ENCODE results near the gene PRDM16. TPM values are rescaled to one million over a fixed set of nuclear protein-coding genes. Genes with fewer than 3 reads are reported as not detected.
A peak's percentile ranks its signal among the peaks of the same experiment; 100 is the strongest.

The PRDM16 gene
- total RNA-seq, 4 donors from 2014 or later = 5.9 to 41.7 (median 11.2) TPM

DNA sequence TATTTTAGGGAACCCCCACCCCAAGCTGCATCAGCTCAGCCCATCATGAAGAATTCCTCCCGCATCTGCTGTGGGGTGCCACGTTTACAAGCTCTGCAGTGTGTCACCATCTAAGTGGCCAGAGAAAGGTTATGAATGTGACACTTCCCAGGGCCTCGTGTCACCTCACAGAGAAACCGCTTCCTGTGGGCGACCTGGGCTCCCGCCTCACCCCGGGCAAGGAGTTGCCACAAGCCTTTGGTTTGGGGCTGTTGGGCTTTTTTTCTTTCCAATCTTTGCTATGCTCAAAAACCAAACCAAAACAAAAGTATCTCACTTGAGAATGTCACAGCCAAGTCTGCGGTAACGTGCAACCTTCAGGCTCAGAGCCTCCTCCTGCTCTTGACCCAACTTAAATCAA, 303.3 kb downstream of the PRDM16 start:
- H3K27ac ChIP-seq = peak overlapping the region in 1 of 4 donors; percentile 5
- 80 to 82% methylated on average over 8 to 9 of the region's 9 CpGs for WGBS, 2 donors
- no peaks in the 10 kb centered on the region for H3K27me3 ChIP-seq
- TF ChIP-seq, protein P1, sequence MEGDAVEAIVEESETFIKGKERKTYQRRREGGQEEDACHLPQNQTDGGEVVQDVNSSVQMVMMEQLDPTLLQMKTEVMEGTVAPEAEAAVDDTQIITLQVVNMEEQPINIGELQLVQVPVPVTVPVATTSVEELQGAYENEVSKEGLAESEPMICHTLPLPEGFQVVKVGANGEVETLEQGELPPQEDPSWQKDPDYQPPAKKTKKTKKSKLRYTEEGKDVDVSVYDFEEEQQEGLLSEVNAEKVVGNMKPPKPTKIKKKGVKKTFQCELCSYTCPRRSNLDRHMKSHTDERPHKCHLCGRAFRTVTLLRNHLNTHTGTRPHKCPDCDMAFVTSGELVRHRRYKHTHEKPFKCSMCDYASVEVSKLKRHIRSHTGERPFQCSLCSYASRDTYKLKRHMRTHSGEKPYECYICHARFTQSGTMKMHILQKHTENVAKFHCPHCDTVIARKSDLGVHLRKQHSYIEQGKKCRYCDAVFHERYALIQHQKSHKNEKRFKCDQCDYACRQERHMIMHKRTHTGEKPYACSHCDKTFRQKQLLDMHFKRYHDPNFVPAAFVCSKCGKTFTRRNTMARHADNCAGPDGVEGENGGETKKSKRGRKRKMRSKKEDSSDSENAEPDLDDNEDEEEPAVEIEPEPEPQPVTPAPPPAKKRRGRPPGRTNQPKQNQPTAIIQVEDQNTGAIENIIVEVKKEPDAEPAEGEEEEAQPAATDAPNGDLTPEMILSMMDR (IDR thresholded peaks at IDR 0.05) = no peak
- TF ChIP-seq EP300 (IDR thresholded peaks at IDR 0.05) (no peak), POLR2A (IDR thresholded peaks at IDR 0.05) (no peak)
- no peak overlapping the region for H3K4me3 ChIP-seq
- H3K4me1 ChIP-seq = peaks cover 0 to 41% (median 5%) of the 10 kb centered on the region in 4 donors
- H3K36me3 ChIP-seq = no peaks in the 10 kb centered on the region
- H3K9me3 ChIP-seq = no peaks in the 10 kb centered on the region
- DNase-seq (ENCODE audit: low spot score in 2 of 2) = no peak

DNA sequence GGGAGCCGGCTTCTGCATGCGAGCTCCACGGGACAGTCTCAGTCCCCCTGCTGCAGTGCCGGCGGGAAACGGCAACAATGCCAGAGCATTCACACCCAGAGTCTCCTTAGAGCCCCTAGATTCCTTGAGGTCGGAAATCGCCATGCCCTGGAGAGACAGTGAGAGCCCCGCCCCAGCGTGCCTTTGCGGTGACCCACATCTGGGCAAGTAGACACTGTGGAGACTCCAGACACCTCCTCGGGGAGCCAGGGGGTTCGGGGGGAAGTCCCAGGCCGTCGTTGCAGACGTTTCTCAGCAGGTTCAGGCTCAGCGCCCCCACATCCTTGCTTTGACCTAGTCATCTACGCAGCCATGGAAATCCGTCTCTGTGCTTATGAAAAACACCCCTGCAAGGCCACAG, 304.2 kb downstream of the PRDM16 start:
- H3K27me3 ChIP-seq = no peaks in the 10 kb centered on the region
- H3K4me1 ChIP-seq = peaks cover 0 to 32% (median 3%) of the 10 kb centered on the region in 4 donors
- H3K27ac ChIP-seq = peak overlapping the region in 1 of 4 donors; percentile 43
- DNase-seq (ENCODE audit: low spot score in 2 of 2) = no peak
- TF ChIP-seq, protein P1 (IDR thresholded peaks at IDR 0.05) = no peak
- no peak for TF ChIP-seq POLR2A (IDR thresholded peaks at IDR 0.05)
- TF ChIP-seq EP300 (IDR thresholded peaks at IDR 0.05) = no peak
- WGBS, 2 donors = 64 to 83% methylated on average over 14 to 18 of the region's 19 CpGs
- no peaks in the 10 kb centered on the region for H3K9me3 ChIP-seq
- no peak overlapping the region for H3K4me3 ChIP-seq
- H3K36me3 ChIP-seq = no peaks in the 10 kb centered on the region

DNA sequence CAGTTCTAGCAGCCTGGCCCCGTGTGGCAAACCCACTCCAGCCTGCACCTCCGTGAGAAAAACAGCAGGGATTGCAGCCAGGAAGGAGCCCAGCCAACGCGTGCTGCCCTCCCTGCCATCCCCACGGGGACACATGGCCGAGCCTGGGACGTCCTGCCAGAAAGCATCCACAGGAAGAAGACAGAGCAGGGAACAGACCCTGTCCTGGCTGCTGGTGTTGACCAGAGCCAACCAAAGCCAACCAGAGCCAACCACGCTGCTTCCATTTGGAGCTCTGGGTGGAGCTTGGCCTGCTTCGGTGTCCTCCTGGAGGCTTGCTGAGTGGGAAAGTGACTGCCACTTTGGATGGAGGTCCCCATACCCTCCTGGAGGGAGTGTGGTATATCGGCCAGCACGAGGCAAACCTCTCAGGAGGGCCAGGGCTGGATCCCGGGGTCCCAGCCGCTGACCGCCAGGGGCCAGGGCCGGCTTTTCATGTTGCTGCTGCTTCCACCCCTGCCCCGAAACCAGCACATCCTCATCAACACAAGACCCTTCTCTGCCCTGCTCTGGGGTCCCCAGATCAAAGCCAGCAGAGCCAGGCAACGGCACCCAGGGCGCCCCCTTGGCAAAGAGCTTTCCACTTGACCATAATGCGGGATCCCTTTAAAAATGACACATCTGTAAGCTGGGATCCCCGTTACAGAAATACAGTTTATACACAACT, 304.9 kb downstream of the PRDM16 start:
- whole genome bisulfite sequencing, 2 donors = 76 to 85% methylated on average over 16 to 18 of the region's 20 CpGs
- Histone ChIP-seq H3K4me1 (peaks cover 0 to 26% (median under 1%) of the 10 kb centered on the region in 4 donors), H3K27me3 (no peaks in the 10 kb centered on the region), H3K4me3 (no peak overlapping the region), H3K36me3 (no peaks in the 10 kb centered on the region), H3K9me3 (no peaks in the 10 kb centered on the region), H3K27ac (no peak overlapping the region)
- TF ChIP-seq EP300 (IDR thresholded peaks at IDR 0.05) (no peak), POLR2A (IDR thresholded peaks at IDR 0.05) (no peak)
- TF ChIP-seq, protein P1 (IDR thresholded peaks at IDR 0.05) = no peak
- DNase-seq (ENCODE audit: low spot score in 2 of 2) = no peak

DNA sequence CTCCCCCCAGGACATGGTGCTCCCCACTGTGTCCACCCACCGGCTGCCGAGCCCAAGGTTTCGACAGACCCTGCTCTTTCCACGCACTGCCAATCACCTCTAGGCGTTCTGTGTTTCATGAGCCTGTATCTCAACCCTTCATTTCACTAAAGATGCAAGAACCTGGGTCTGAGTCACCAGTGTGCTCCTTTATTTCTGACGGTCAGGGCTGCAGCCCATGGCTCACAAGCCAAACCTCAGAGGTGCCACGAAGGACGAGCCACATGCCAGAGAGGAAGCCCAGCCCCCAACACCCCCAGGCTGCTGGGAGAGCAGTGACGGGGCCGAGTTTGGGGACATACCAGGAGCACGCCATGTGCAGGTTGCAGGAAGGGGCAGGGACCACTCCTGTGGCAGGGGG, 306.2 kb downstream of the PRDM16 start:
- DNase-seq (ENCODE audit: low spot score in 2 of 2) = no peak
- Histone ChIP-seq H3K27me3 (no peaks in the 10 kb centered on the region), H3K27ac (no peak overlapping the region), H3K36me3 (no peaks in the 10 kb centered on the region), H3K4me1 (peaks cover 0 to 16% (median 0%) of the 10 kb centered on the region in 4 donors), H3K9me3 (no peaks in the 10 kb centered on the region), H3K4me3 (no peak overlapping the region)
- WGBS, 2 donors = 75 to 80% methylated on average over 8 to 9 of the region's 11 CpGs
- TF ChIP-seq, protein P1 (IDR thresholded peaks at IDR 0.05) = no peak
- TF ChIP-seq POLR2A (IDR thresholded peaks at IDR 0.05) = no peak
- TF ChIP-seq EP300 (IDR thresholded peaks at IDR 0.05) = no peak

DNA sequence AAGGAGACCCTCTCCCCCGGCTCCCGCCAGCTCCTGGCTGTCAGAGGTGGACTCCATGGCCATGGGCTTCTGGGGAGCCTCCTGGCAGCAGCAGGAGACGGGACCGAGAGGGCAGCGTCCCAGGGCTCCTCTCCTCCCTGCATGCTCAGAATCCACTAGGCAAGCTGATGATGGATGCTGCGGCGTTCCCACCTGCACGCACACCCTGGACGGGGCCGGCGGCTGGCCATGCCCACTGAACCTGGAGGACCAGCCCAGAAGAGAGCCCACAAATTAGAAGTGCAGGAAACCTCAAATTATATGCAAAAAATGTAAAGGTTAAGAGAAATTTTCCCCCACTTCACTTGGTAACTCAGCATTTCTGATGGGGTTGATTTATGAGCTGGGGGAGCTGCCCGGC, 308.2 kb downstream of the PRDM16 start:
- no peak overlapping the region for H3K27ac ChIP-seq
- H3K9me3 ChIP-seq = no peaks in the 10 kb centered on the region
- WGBS, 2 donors = 88 to 94% methylated on average over 12 of the region's 12 CpGs
- no peak overlapping the region for H3K4me3 ChIP-seq
- no peaks in the 10 kb centered on the region for H3K27me3 ChIP-seq
- DNase-seq (ENCODE audit: low spot score in 2 of 2) = no peak
- no peak for TF ChIP-seq EP300 (IDR thresholded peaks at IDR 0.05)
- TF ChIP-seq, protein P1 (IDR thresholded peaks at IDR 0.05) = no peak
- no peak for TF ChIP-seq POLR2A (IDR thresholded peaks at IDR 0.05)
- peaks cover 0 to 11% (median 0%) of the 10 kb centered on the region in 4 donors for H3K4me1 ChIP-seq
- H3K36me3 ChIP-seq = no peaks in the 10 kb centered on the region
